ENCODE results near the gene UNC13A. TPM values are rescaled to one million over a fixed set of nuclear protein-coding genes. Genes with fewer than 3 reads are reported as not detected.

The UNC13A gene
- total and polyA plus RNA-seq, 2 of the 13 experiments (the other 11 are each of a cell fraction or from before 2014, with no cell fraction given): 0.11 to 0.45 TPM

DNA sequence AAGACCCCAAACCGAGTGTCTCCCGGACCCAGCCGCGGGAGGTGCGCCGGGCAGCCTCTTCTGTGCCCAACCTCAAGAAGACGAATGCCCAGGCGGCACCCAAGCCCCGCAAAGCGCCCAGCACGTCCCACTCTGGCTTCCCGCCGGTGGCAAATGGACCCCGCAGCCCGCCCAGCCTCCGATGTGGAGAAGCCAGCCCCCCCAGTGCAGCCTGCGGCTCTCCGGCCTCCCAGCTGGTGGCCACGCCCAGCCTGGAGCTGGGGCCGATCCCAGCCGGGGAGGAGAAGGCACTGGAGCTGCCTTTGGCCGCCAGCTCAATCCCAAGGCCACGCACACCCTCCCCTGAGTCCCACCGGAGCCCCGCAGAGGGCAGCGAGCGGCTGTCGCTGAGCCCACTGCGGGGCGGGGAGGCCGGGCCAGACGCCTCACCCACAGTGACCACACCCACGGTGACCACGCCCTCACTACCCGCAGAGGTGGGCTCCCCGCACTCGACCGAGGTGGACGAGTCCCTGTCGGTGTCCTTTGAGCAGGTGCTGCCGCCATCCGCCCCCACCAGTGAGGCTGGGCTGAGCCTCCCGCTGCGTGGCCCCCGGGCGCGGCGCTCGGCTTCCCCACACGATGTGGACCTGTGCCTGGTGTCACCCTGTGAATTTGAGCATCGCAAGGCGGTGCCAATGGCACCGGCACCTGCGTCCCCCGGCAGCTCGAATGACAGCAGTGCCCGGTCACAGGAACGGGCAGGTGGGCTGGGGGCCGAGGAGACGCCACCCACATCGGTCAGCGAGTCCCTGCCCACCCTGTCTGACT, 39.0 kb upstream of the UNC13A start:
- H4K20me1 ChIP-seq (ENCODE audit: insufficient read depth, low read length): peaks cover 3% of the 10 kb centered on the region
- no peaks in the 10 kb centered on the region for H3K9me3 ChIP-seq (ENCODE audit: low read length)
- FAIRE-seq: no peak
- CTCF ChIA-PET (ENCODE audit: low intra/inter-chr PET ratio, low total read pairs): no interaction called here
- H3K4me3 ChIP-seq (replicated peaks in 1 of 3; ENCODE audit: insufficient read depth in 1 of 3, low read depth in 2 of 3, low read length in 3 of 3): no peak overlapping the region
- TF ChIP-seq RBFOX2 (IDR thresholded peaks at IDR 0.05; ENCODE audit: low read depth, low read length): peak; percentile 63; the same call in 1 of the 2 replicates
- TF ChIP-seq NRL (CRISPR knock-in tag; IDR thresholded peaks at IDR 0.05; ENCODE audit: borderline replicate concordance): no peak
- 0 out of 2 replicates have a peak, but pooled peaks have one; percentile 69 for TF ChIP-seq ZC3H13 (CRISPR knock-in tag; IDR thresholded peaks at IDR 0.05)
- no peak for TF ChIP-seq POLR2A (IDR thresholded peaks at IDR 0.05; ENCODE audit: insufficient read depth in 1 of 2, low read depth in 2 of 2, low read length in 2 of 2)
- no peak for TF ChIP-seq ZNF33B (CRISPR knock-in tag; IDR thresholded peaks at IDR 0.05)
- no peak for TF ChIP-seq DDIT3 (CRISPR knock-in tag; IDR thresholded peaks at IDR 0.05)
- no peak for TF ChIP-seq ZNF615 (CRISPR knock-in tag; IDR thresholded peaks at IDR 0.05; ENCODE audit: borderline replicate concordance)
- no peak for TF ChIP-seq ZNF720 (CRISPR knock-in tag; IDR thresholded peaks at IDR 0.05)
- no peak for TF ChIP-seq ZNF782 (CRISPR knock-in tag; IDR thresholded peaks at IDR 0.05; ENCODE audit: borderline replicate concordance)
- no peak for TF ChIP-seq ZNF674 (CRISPR knock-in tag; IDR thresholded peaks at IDR 0.05; ENCODE audit: low read depth)
- no peak for TF ChIP-seq ZFY (CRISPR knock-in tag; IDR thresholded peaks at IDR 0.05)
- no peak for TF ChIP-seq ZUFSP (CRISPR knock-in tag; IDR thresholded peaks at IDR 0.05; ENCODE audit: borderline replicate concordance)
- TF ChIP-seq AGO2 (optimal IDR thresholded peaks at IDR 0.05; ENCODE audit: low read depth, low read length): peak; percentile 74
- TF ChIP-seq RARG (CRISPR knock-in tag; IDR thresholded peaks at IDR 0.05; ENCODE audit: low read depth): no peak
- TF ChIP-seq BATF2 (CRISPR knock-in tag; IDR thresholded peaks at IDR 0.05): no peak
- TF ChIP-seq CHD4 (IDR thresholded peaks at IDR 0.05; ENCODE audit: borderline replicate concordance, low read length): no peak
- TF ChIP-seq TSC22D2 (CRISPR knock-in tag; IDR thresholded peaks at IDR 0.05; ENCODE audit: borderline replicate concordance): no peak
- no peak for TF ChIP-seq MEF2D (CRISPR knock-in tag; IDR thresholded peaks at IDR 0.05)
- TF ChIP-seq, protein P1, sequence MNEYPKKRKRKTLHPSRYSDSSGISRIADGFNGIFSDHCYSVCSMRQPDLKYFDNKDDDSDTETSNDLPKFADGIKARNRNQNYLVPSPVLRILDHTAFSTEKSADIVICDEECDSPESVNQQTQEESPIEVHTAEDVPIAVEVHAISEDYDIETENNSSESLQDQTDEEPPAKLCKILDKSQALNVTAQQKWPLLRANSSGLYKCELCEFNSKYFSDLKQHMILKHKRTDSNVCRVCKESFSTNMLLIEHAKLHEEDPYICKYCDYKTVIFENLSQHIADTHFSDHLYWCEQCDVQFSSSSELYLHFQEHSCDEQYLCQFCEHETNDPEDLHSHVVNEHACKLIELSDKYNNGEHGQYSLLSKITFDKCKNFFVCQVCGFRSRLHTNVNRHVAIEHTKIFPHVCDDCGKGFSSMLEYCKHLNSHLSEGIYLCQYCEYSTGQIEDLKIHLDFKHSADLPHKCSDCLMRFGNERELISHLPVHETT (CRISPR knock-in tag; conservative IDR thresholded peaks at IDR 0.05): no peak
- H3K36me3 ChIP-seq (replicated peaks in 1 of 2; ENCODE audit: control insufficient read depth in 1 of 2, insufficient read depth in 2 of 2, low read length in 2 of 2): peaks cover 26 to 38% of the 10 kb centered on the region in 2 experiments; a peak in 4 of 5 replicates
- H3K4me1 ChIP-seq (ENCODE audit: insufficient read depth, low read length): no peaks in the 10 kb centered on the region
- intact Hi-C loops (cut with micrococcal nuclease; ENCODE audit: unreplicated experiment): no loop called here
- no TSS peak for BruUV-seq (replicated peaks)
- H3K27me3 ChIP-seq (ENCODE audit: control insufficient read depth in 1 of 2, insufficient read depth in 2 of 2, low read length in 2 of 2): no peaks in the 10 kb centered on the region
- ATAC-seq: peak; percentile 18; the same call in 2 of the 3 replicates
- H3K9ac ChIP-seq (ENCODE audit: insufficient read depth, low read depth, low read length): no peak overlapping the region
- POLR2A ChIA-PET: no interaction called here
- H2AFZ ChIP-seq (ENCODE audit: low read length): no peak overlapping the region
- in situ Hi-C loops (cut with HindIII; ENCODE audit: extremely low pct_ligation_motif_present, low pct_unique_long_range_greater_than_20kb): no loop called here
- no peaks in the 10 kb centered on the region for H3K79me2 ChIP-seq (ENCODE audit: insufficient read depth, low read length)
- DNase-seq (ENCODE audit: low spot score): no peak
- WGBS (ENCODE audit: low lambda C conversion rate): 99% methylated on average over 19 of the region's 62 CpGs
- H3K4me2 ChIP-seq (ENCODE audit: low read depth, low read length): no peak overlapping the region
- H3K27ac ChIP-seq (ENCODE audit: extremely low read length, insufficient read depth, low read length): no peak overlapping the region

Data from HepG2 (cell line).